SK-N-SH (cell line): Measurements from ENCODE around the gene CPNE4. TPM values are rescaled to one million over a fixed set of nuclear protein-coding genes. Genes with fewer than 3 reads are reported as not detected.

Experiments
- CTCF ChIA-PET: fragments of 300-600, 350-600 bp; formaldehyde crosslinking; extraction: SDS; loops from one replicate; lab custom pipeline; 2021; lab: Yijun Ruan, JAX
- POLR2A ChIA-PET: fragments of 350-600 bp; sonication (Branson Sonifier 250); formaldehyde crosslinking; extraction: SDS; loops from one replicate; lab custom pipeline; 2020; ENCODE audit warnings: antibody characterized with exemption, inconsistent platforms; lab: Yijun Ruan, JAX
- DNase-seq: peaks from one replicate; pipeline ENCODE4 v3.0.0; 2012
- H2AFZ ChIP-seq: fragments of 200-600 bp; sonication (generic); 2 replicates; pipeline ENCODE4 v1.8.1; 2016; ENCODE audit warnings: antibody characterized with exemption, mild to moderate bottlenecking, low read depth
- H3F3A ChIP-seq: fragments of 200-600 bp; sonication (generic); replicated peaks from 2 replicates; pipeline ENCODE3; 2016; ENCODE audit warnings: antibody characterized with exemption, mild to moderate bottlenecking; ENCODE audit not compliant: insufficient read depth
- H3K27ac ChIP-seq, 2 experiments: fragments of 200-500 bp in 1 of 2; fragments of 200-600 bp in 1 of 2; sonication (Bioruptor generic) in 1 of 2; sonication (generic), shearing (Covaris generic) in 1 of 2; 2 replicates each; pipeline versions ENCODE4 v1.5.1 to v1.6.1; 2014 to 2016; ENCODE audit warnings: low read depth in 2 of 2, inconsistent platforms in 1 of 2, low read length in 1 of 2, mild to moderate bottlenecking in 1 of 2, mixed read lengths in 1 of 2
- H3K27me3 ChIP-seq: fragments of 200-600 bp; sonication (generic), shearing (Covaris generic); 2 replicates; pipeline ENCODE4 v1.6.1; 2016; ENCODE audit warnings: mixed run types; ENCODE audit not compliant: insufficient read depth
- H3K36me3 ChIP-seq, 2 experiments: fragments of 200-500 bp in 1 of 2; fragments of 200-600 bp in 1 of 2; sonication (Bioruptor generic) in 1 of 2; sonication (generic) in 1 of 2; replicated peaks in 1 of 2; 2 replicates each; pipeline versions ENCODE3 to v1.5.1; 2014 to 2016; ENCODE audit warnings: low read length in 1 of 2, mild to moderate bottlenecking in 1 of 2; ENCODE audit not compliant: insufficient read depth in 2 of 2, control insufficient read depth in 1 of 2
- H3K4me1 ChIP-seq, 2 experiments: fragments of 200-500 bp in 1 of 2; fragments of 200-600 bp in 1 of 2; sonication (Bioruptor generic) in 1 of 2; sonication (generic), shearing (Covaris generic) in 1 of 2; 2 replicates each; pipeline versions ENCODE4 v1.5.1 to v1.6.1; 2014 to 2016; ENCODE audit warnings: low read depth in 1 of 2, low read length in 1 of 2, mixed run types in 1 of 2; ENCODE audit not compliant: insufficient read depth in 2 of 2, control insufficient read depth in 1 of 2
- H3K4me2 ChIP-seq: fragments of 200-600 bp; sonication (generic), shearing (Covaris generic); 2 replicates; pipeline ENCODE4 v1.6.1; 2017; ENCODE audit warnings: mixed run types
- H3K4me3 ChIP-seq, 2 experiments: fragments of 200-500 bp in 1 of 2; fragments of 200-600 bp in 1 of 2; sonication (Bioruptor generic) in 1 of 2; sonication (generic), shearing (Covaris generic) in 1 of 2; 2 replicates each; pipeline versions ENCODE4 v1.5.1 to v1.8.1; 2014 to 2016; ENCODE audit warnings: low read depth in 2 of 2, inconsistent platforms in 1 of 2, low read length in 1 of 2, mild to moderate bottlenecking in 1 of 2, mixed read lengths in 1 of 2, moderate library complexity in 1 of 2
- H3K79me2 ChIP-seq: fragments of 200-600 bp; sonication (generic); 2 replicates; pipeline ENCODE4 v1.8.1; 2017; ENCODE audit warnings: mild to moderate bottlenecking; ENCODE audit not compliant: insufficient read depth
- H3K9ac ChIP-seq: fragments of 200-600 bp; sonication (generic); 2 replicates; pipeline ENCODE4 v1.6.1; 2017; ENCODE audit warnings: mixed run types
- H3K9me2 ChIP-seq: fragments of 200-600 bp; sonication (generic); 2 replicates; pipeline ENCODE4 v1.6.1; 2017; ENCODE audit warnings: mixed run types
- H3K9me3 ChIP-seq: fragments of 200-600 bp; sonication (generic); 2 replicates; pipeline ENCODE4 v1.6.1; 2017; ENCODE audit warnings: mixed run types, mild to moderate bottlenecking, moderate library complexity
- H4K20me1 ChIP-seq: fragments of 200-600 bp; sonication (generic); 2 replicates; pipeline ENCODE4 v1.6.1; 2017; ENCODE audit warnings: mild to moderate bottlenecking, mixed run types; ENCODE audit not compliant: insufficient read depth
- CHD2 ChIP-seq: fragments of 150-350 bp; IDR thresholded peaks from 2 replicates; pipeline ENCODE4 v1.6.1; 2018; ENCODE audit warnings: low read length; ENCODE audit not compliant: partially characterized antibody
- ELF1 ChIP-seq: IDR thresholded peaks from 2 replicates; pipeline ENCODE4 v1.4.0; 2012
- EP300 ChIP-seq, 2 experiments: IDR thresholded peaks; 2 replicates each; pipeline versions ENCODE4 v1.4.0 to v1.6.1; 2012; ENCODE audit warnings: borderline replicate concordance in 1 of 2, low read depth in 1 of 2, low read length in 1 of 2
- FOXM1 ChIP-seq: IDR thresholded peaks from 2 replicates; pipeline ENCODE4 v1.4.0; 2012; ENCODE audit warnings: low read depth, mild to moderate bottlenecking
- IRF3 ChIP-seq: fragments of 150-350 bp; IDR thresholded peaks from 2 replicates; pipeline ENCODE4 v1.6.1; 2016; ENCODE audit warnings: mild to moderate bottlenecking, low read depth, low read length
- MAX ChIP-seq: IDR thresholded peaks from 2 replicates; pipeline ENCODE4 v1.4.0; 2012; ENCODE audit warnings: low read depth
- NFIC ChIP-seq: IDR thresholded peaks from 2 replicates; pipeline ENCODE4 v1.4.0; 2012; ENCODE audit warnings: borderline replicate concordance
- NRF1 ChIP-seq: IDR thresholded peaks from 2 replicates; pipeline ENCODE4 v1.6.1; 2012; ENCODE audit warnings: low read depth, mild to moderate bottlenecking, low read length
- RCOR1 ChIP-seq: fragments of 150-350 bp; IDR thresholded peaks from 2 replicates; pipeline ENCODE4 v1.6.1; 2017; ENCODE audit warnings: antibody characterized with exemption, low read length
- REST ChIP-seq: IDR thresholded peaks from 2 replicates; pipeline ENCODE4 v1.6.1; 2012; ENCODE audit warnings: mild to moderate bottlenecking, low read depth, low read length, moderate library complexity
- USF1 ChIP-seq: IDR thresholded peaks from 2 replicates; pipeline ENCODE4 v1.4.0; 2012; ENCODE audit warnings: low read depth, borderline replicate concordance
- YY1 ChIP-seq: IDR thresholded peaks from 2 replicates; pipeline ENCODE4 v1.4.0; 2012; ENCODE audit warnings: low read depth, mild to moderate bottlenecking
- WGBS: methylation state at CpG from one replicate; pipeline ENCODE4 v1.1.6; 2017; ENCODE audit warnings: low lambda C conversion rate; 5-methylcytosine and 5-hydroxymethylcytosine counted together
- polyA plus RNA-seq, 3 experiments: library from polyadenylated mRNA; depleted of rRNA; stranded (reverse); fragments of >200 nt; gene quantifications; 2 replicates each; pipeline ENCODE4 v1.2.3, GENCODE V29; 2012

The CPNE4 gene
- polyA plus RNA-seq, 1 of the 3 experiments (the other 2 are of a cell fraction), result not detected

- H3K79me2 ChIP-seq, result no peaks in the 10 kb centered on the region
- H3K4me3 ChIP-seq, result no peak overlapping the region
- H3K9me3 ChIP-seq, result no peaks in the 10 kb centered on the region
- DNase-seq, result no peak
- H3K27ac ChIP-seq, result no peak overlapping the region
- no peak overlapping the region for H3K4me2 ChIP-seq
- H2AFZ ChIP-seq, result no peak overlapping the region
- no peaks in the 10 kb centered on the region for H3K36me3 ChIP-seq
- H3K27me3 ChIP-seq, result no peaks in the 10 kb centered on the region
- CTCF ChIA-PET, result interaction anchor here (0.8 kb wide), 1 partner anchor 28 kb away, joined by 4 read pairs; no protein-coding TSS in a partner anchor
- TF ChIP-seq ELF1, result no peak
- WGBS, result 46% methylated on average over 3 of the region's 3 CpGs
- POLR2A ChIA-PET, result no interaction called here
- no peak overlapping the region for H3K9ac ChIP-seq
- H3K9me2 ChIP-seq, result no peaks in the 10 kb centered on the region
- no peaks in the 10 kb centered on the region for H4K20me1 ChIP-seq
- no peaks in the 10 kb centered on the region for H3F3A ChIP-seq
- H3K4me1 ChIP-seq, result peaks cover 0 to 8% of the 10 kb centered on the region in 2 experiments; a peak in 2 of 4 replicates
These were observed 481.1 kb downstream of the CPNE4 start for GRCh38 chr3:131553495-131554247.

GRCh38 chr3:131551761-131552160 is 483.1 kb downstream of the CPNE4 start:
- DNase-seq, result no peak
- TF ChIP-seq MAX, result no peak
- TF ChIP-seq RCOR1, result no peak
- no peak overlapping the region for H3K9ac ChIP-seq
- WGBS, result 58% methylated on average over 4 of the region's 4 CpGs
- H3K4me1 ChIP-seq, result peaks cover 0 to 8% of the 10 kb centered on the region in 2 experiments; a peak in 2 of 4 replicates
- H3K79me2 ChIP-seq, result no peaks in the 10 kb centered on the region
- H3F3A ChIP-seq, result no peaks in the 10 kb centered on the region
- no peak overlapping the region for H3K27ac ChIP-seq
- H3K36me3 ChIP-seq, result no peaks in the 10 kb centered on the region
- CTCF ChIA-PET, result no interaction called here
- no peaks in the 10 kb centered on the region for H3K9me2 ChIP-seq
- H4K20me1 ChIP-seq, result no peaks in the 10 kb centered on the region
- H3K27me3 ChIP-seq, result no peaks in the 10 kb centered on the region
- H3K4me3 ChIP-seq, result no peak overlapping the region
- H2AFZ ChIP-seq, result no peak overlapping the region
- no peak overlapping the region for H3K4me2 ChIP-seq
- POLR2A ChIA-PET, result no interaction called here
- H3K9me3 ChIP-seq, result no peaks in the 10 kb centered on the region

- Histone ChIP-seq H3K9me2 (no peaks in the 10 kb centered on the region), H3K36me3 (no peaks in the 10 kb centered on the region), H3K4me3 (no peak overlapping the region), H4K20me1 (no peaks in the 10 kb centered on the region), H3K27me3 (no peaks in the 10 kb centered on the region), H3K27ac (peak overlapping the region in 1 of 2 experiments; percentile 58; a peak in 2 of 4 replicates), H3K4me1 (peaks cover 0 to 8% of the 10 kb centered on the region in 2 experiments; a peak in 2 of 4 replicates), H2AFZ (no peak overlapping the region), H3K4me2 (no peak overlapping the region), H3K9ac (no peak overlapping the region), H3F3A (no peaks in the 10 kb centered on the region), H3K9me3 (no peaks in the 10 kb centered on the region), H3K79me2 (no peaks in the 10 kb centered on the region)
- peak; percentile 54 for DNase-seq
- ChIA-PET POLR2A (no interaction called here), CTCF (interaction anchor here (0.6 to 2.6 kb wide), 9 partner anchors 9 to 517 kb away, joined by 3 to 12 read pairs (median 5); partner anchors contain the start of gene CPNE4)
- WGBS, result 18% methylated on average over 4 of the region's 4 CpGs
- TF ChIP-seq IRF3 (no peak), REST (no peak), CHD2 (peak; percentile 43), NFIC (no peak), YY1 (no peak), RCOR1 (peak; percentile 65), FOXM1 (no peak), EP300 (IDR thresholded peaks at IDR 0.05; ENCODE audit: borderline replicate concordance in 1 of 2, low read depth in 1 of 2, low read length in 1 of 2) (peak in 1 of 2 experiments; percentile 55; a peak in 1 of 4 replicates), NRF1 (no peak), USF1 (no peak)
These were observed 484.0 kb downstream of the CPNE4 start for GRCh38 chr3:131550562-131551465.
